Amniotic epithelial cell (primary cell): ENCODE data around the gene EAPP.
"Not testable (repeated sequence)": the region's sequence is repeated elsewhere in the genome, so short reads cannot be mapped to it uniquely, and the experiment has no call there.

Source experiments
- DNase-seq: peaks from one replicate; pipeline ENCODE4 v3.0.0-alpha.2; 2010; ENCODE audit warnings: low read depth

EAPP gene

GRCh38 chr14:34538096-34538495, 1.4 kb downstream of the EAPP start:
- not testable (repeated sequence) for DNase-seq

DNA sequence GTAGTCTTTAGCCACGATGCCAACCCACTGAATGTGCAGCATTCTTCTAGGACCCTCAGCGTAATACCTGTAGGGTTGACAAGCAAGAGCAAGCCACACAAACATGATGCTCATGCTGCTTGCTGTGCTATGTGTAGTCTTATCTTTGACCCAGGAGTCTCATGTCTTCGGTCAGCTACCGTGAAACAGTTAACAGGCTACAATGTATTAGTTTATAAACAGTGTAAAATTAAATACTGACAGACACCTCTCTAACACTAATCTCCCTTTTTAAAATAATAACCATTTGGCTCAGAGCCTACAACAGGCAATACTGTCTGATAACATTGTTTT, 1.9 kb downstream of the EAPP start:
- DNase-seq = no peak

DNA sequence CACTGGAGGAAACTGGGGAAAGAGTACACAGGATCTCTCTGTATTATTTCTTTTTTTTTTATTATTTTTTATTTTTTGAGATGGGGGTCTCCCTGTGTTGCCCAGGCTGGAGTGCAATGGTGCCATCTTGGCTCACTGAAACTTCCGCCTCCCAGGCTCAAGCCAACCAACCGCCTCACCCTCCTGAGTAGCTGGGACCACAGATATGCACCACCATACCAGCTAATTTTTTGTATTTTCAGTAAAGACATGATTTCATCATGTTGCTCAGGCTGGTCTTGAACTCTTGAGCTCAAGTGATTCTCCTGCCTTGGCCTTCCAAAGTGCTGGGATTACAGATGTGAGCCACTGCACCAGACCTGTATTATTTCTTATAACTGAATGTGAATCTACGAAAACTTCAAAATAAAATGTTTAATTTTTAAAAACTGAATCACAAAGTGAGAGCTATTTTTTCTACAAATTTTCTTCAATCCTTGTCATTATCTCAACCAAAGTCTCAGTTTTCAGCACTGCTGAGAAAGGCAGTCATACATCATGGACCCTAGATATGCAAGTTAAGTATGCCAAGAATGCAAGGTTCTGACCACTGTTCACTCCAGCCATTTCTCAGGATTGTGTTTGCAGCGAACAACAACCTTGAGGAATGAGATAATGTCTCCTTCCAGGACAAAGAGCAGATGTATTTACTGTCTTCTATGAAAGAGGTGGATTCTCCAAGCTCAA, 2.4 kb downstream of the EAPP start:
- DNase-seq = peak; percentile 98

GRCh38 chr14:34527591-34527990, 11.9 kb downstream of the EAPP start:
- DNase-seq = no peak

- DNase-seq = not testable (repeated sequence)
These were observed 15.3 kb downstream of the EAPP start for GRCh38 chr14:34524216-34524615.

GRCh38 chr14:34522496-34522895, 17.0 kb downstream of the EAPP start:
- no peak for DNase-seq

DNA sequence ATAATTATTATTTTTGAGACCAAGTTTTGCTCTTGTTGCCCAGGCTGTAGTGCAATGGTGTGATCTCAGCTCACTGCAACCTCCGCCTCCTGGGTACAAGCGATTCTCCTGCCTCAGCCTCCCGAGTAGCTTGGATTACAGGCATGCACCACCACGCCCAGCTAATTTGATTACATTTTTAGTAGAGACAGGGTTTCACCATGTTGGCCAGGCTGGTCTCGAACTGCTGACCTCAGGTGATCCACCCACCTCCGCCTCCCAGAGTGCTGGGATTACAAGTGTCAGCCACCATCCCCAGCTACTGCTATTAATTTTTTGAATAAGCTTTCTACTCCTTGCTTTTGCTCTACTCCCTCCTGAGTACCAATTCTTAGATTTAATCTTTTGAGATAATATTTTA, 18.4 kb downstream of the EAPP start:
- DNase-seq = not testable (repeated sequence)

DNA sequence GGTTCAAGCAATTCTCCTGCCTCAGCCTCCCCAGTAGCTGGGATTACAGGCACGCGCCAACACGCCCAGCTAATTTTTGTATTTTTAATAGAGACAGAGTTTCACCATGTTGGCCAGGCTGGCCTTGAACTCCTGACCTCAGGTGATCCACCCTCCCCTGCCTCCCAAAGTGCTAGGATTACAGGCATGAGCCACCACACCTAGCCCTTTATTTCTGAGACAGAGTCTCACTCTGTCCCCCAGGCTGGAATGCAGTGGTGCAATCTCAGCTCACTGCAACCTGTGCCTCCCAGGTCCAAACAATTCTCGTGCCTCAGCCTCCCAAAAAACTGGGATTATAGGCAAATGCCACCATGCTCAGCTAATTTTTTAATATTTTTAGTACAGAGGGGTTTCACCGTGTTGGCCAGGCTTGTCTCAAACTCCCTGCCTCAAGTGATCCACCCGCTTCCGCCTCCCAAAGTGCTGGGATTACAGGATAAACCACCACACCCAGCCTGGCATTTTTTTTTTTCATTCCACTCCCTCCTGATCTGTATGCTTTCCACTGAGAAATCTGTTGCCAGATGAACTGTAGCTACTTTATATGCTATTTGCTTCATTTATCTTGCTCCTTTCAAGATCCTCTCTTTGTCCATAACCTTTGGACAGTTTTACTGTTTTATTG, 19.1 kb downstream of the EAPP start:
- not testable (repeated sequence) for DNase-seq

DNA sequence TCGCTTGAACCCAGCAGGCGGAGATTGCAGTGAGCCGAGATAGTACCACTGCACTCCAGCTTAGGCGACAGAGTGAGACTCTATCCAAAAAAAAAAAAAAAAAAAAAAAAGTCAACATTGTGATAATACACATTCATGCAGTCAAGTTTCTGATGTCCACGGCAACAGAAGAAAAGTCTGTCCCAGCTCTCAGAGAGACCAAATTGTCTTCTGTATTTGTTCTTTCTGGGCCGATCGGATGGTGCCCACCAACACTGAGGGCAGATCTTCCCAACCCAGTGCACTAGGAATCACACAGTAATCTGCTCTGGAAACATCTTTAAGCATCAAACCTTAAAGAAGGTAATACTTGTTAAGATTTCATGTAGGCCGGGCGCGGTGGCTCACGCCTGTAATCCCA, 31.6 kb downstream of the EAPP start:
- DNase-seq = no peak

DNA sequence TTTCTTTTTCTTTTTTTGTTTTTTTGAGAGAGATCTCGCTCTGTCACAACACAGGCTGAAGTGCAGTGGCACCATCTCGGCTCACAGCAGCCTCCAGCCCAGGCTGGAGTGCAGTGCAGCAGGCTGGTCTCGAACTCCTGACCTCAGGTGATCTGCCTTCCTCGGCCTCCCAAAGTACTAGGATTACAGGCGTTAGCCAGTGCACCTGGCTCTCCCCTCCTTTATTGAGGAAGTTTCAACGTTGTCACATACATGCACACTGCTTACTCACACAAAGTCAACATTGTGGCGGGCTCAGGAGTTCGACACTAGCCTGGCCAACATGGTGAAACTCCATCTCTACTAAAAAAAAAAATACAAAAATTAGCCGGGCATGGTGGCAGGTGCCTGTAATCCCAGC, 32.0 kb downstream of the EAPP start:
- no peak for DNase-seq

DNA sequence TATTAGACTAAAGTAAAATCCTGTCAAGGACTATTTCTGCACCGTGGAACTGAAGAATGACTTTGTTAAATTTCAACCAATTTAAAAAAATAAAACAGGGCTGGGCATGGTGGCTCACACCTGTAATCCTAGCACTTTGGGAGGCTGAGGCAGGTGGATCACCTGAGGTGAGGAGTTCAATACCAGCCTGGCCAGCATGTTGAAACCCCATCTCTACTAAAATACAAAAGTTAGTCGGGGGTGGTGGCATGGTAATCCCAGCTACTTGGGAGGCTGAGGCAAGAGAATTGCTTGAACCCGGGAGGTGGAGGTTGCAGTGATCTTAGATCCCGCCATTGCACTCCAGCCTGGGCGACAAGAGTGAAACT, 34.4 kb downstream of the EAPP start:
- not testable (repeated sequence) for DNase-seq

GRCh38 chr14:34504027-34504426, 35.5 kb downstream of the EAPP start:
- not testable (repeated sequence) for DNase-seq

DNA sequence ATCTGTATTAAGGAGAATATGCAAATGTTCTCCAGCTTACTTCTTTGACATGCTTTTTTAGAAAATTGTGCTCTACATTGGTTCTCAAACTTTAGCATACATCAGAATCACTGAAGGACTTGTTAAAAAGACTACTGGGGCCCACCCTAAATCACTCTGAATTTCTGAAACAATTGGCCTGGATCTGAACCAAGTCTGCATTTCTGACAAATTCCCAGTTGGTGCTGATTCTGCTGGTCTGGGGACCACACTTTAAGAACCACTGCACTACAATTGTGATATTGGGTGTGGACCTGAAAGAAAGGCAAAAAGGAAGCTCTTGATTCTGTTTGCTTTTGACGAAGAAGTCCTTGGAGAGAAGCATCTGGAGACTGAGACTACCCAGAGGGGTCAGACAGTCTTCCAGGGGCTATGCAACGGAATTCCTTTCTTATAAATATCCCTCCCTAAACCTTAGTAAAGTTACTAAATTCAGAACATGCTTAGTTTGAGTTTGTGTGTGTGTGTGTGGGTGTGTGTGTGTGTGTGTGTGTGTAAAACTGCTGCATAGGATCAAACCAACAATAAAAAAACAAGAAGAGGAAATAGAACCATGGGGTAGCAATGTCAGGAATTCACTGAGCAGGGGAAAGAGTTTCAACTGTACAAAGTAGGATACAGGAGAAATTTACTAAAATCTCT, 36.8 kb downstream of the EAPP start:
- no peak for DNase-seq

GRCh38 chr14:34502001-34502400, 37.5 kb downstream of the EAPP start:
- peak; percentile 62 for DNase-seq

GRCh38 chr14:34501004-34501580, 38.4 kb downstream of the EAPP start:
- no peak for DNase-seq

DNA sequence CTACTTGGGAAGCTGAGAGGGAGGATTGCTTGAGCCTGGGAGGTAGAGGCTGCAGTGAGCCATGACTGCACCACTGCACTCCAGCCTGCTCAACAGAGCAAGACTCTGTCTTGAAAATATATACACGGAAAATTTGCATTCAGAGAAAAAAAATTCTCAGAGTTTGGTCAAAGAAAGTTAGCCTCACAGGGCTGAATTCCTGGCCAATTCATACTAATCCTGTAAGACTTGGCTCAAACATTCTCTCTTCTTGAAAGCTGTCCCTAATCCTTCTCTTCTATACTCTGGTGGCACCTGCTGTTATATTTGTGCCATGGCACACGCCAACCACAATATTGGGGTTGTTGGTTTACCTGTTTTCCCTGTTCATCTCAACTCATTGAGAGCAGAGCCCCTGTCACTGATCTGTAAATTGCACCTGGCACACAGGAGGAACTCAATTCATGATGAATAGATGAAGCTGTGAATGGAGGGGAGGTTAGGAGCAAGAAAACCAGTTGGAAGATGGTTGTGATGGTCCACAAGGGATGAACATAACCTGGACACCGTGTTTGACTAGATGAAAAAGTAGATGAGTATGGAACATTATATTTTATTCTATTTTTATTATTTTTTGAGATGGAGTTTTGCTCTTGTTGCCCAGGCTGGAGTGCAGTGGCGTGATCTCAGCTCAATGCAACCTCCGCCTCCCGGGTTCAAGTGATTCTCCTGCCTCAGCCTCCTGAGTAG, 40.7 kb downstream of the EAPP start:
- peak; percentile 36 for DNase-seq

DNA sequence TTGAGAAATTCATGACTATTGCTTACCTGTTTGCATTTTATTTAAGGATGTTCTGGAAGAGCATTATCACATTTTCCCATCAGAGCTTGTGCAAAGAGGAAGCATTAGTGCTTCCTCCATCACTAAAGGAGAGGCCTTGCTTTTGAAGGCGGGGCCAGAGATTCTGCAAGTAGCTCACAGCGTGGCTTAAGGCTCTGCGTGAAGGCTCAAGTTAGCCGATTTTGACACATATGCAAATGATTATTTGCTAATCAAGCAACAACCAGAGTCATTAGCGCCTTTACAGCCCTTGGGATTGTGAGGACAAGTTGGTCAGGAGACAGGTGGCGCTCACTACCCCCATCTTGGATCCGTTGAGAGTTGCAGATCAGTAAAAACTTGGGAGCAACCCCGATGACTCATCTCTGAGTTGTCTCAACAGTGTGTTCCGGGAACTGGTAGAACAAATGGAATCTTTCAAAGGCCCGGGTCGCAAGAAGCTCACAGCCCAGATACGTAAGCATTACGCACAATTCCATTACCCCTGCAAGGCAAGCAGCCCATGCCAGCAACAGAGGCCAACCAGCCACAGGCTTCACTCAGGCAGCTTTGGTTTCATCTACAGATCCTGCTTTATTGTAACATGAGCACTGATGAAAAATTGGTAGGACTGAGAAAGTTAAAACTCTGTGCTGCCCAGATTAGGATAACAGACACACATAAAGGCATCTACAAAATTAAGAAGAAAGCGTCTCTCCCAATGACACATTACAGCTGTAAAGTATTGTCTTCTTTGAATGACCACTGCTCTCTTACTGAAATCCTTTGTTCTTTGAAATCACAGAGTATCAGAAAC, 42.6 kb downstream of the EAPP start:
- peak; percentile 99 for DNase-seq

DNA sequence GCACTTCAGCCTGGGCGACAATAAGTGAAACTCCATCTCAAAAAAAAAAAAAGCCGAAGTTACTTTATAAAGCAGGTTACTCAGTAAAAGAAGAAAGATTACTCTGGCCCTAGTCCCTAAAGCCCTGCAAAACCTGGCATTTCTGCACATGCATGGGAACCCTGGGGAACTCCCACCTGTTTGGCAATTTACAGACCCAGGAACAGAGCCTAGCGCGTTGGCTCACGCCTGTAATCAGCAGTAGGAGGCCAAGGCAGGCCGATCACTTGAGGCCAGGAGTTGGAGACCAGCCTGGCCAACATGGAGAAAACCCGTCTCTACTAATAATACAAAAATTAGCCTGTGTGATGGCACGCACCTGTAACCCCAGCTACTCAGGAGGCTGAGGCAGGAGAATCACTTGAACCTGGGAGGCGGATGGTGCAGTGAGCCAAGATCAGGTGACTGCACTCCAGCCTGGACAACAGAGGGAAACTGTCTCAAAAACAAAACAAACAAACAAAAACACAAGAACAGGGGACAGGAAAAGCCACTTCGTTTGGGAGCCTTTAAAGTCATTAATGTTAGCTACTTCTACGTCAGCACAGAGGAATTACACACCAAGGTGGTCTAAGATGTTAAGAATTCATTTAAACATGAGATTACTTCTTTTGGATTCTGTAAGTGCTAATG, 43.4 kb downstream of the EAPP start:
- peak; percentile 48 for DNase-seq

DNA sequence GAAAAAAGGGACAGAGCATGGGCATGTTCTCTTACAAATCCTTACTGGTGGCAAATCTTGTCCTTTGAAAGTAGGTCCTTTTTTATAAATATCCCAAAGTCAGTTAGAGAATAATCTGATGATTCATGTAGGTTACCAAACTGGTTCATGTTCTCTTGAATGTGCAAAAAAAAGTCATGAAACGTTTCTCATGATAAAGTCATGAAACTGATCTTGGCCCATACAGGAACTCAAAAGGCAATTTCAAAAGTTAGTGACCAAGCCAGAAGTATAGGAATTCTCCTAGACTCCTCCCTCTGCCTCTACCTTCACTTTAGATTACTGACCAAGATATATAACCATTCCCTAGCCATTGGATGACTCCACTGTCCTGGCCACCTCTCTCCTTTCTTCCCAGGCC, 50.2 kb downstream of the EAPP start:
- DNase-seq = peak; percentile 40

DNA sequence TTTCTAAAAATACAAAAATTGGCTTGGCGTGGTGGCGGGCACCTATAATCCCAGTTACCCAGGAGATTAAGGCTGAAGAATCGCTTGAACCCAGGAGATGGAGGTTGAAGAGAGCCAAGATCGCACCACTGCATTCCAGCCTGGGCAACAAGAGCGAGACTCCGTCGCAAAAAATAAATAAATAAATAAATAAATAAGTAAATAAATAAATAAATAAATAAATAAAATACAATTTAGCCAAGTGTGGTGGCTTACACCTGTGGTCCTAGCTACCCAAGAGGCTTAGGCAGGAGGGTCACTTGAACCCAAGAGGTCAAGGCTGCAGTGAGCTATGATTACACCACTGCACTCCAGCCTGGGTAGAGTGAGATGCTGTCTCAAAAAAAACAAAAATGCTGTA, 51.0 kb downstream of the EAPP start:
- no peak for DNase-seq

- DNase-seq = no peak
These were observed 54.8 kb downstream of the EAPP start for GRCh38 chr14:34484726-34485125.
